Measurements from ENCODE around the gene CALML6. TPM values are rescaled to one million over a fixed set of nuclear protein-coding genes. Genes with fewer than 3 reads are reported as not detected.

Gene CALML6
- total RNA-seq, 2 donors from 2014 or later: 1.0 to 4.3 TPM

GRCh38 chr1:1899266-1899966 is 15.6 kb upstream of the CALML6 start:
- TF ChIP-seq CTCF (IDR thresholded peaks at IDR 0.05) (no peak), POLR2A (IDR thresholded peaks at IDR 0.05) (no peak)
- H3K36me3 ChIP-seq (replicated peaks in 1 of 2; ENCODE audit: insufficient read depth in 1 of 2, low read depth in 2 of 2): no peaks in the 10 kb centered on the region
- intact Hi-C loops (cut with DNase I): no loop called here
- H3K27ac ChIP-seq: no peak overlapping the region
- WGBS, 2 donors: 47 to 51% methylated on average over 5 to 16 of the region's 16 CpGs
- H3K9me3 ChIP-seq: no peaks in the 10 kb centered on the region
- H3K4me3 ChIP-seq: no peak overlapping the region
- ATAC-seq (no peak), DNase-seq (peak in 1 of 4 donors; percentile 30)
- H3K4me1 ChIP-seq: peaks cover 17% of the 10 kb centered on the region
- no peaks in the 10 kb centered on the region for H3K27me3 ChIP-seq

GRCh38 chr1:1899967-1900327 is 15.1 kb upstream of the CALML6 start:
- intact Hi-C loops (cut with DNase I): no loop called here
- ATAC-seq: no peak

GRCh38 chr1:1900883-1901640 is 14.0 kb upstream of the CALML6 start:
- no peak overlapping the region for H3K27ac ChIP-seq
- H3K4me3 ChIP-seq: no peak overlapping the region
- intact Hi-C loops (cut with DNase I): no loop called here
- no peaks in the 10 kb centered on the region for H3K36me3 ChIP-seq (replicated peaks in 1 of 2; ENCODE audit: insufficient read depth in 1 of 2, low read depth in 2 of 2)
- WGBS, 2 donors: 56 to 78% methylated on average over 7 to 13 of the region's 14 CpGs
- no peak for DNase-seq
- no peaks in the 10 kb centered on the region for H3K27me3 ChIP-seq
- peaks cover 12% of the 10 kb centered on the region for H3K4me1 ChIP-seq
- H3K9me3 ChIP-seq: no peaks in the 10 kb centered on the region
- TF ChIP-seq CTCF (IDR thresholded peaks at IDR 0.05): no peak
- TF ChIP-seq POLR2A (IDR thresholded peaks at IDR 0.05): no peak
- ATAC-seq: no peak

More at GRCh38 chr1:1899967-1900327, 15.1 kb upstream of the CALML6 start:
- no peak overlapping the region for H3K27ac ChIP-seq
- H3K36me3 ChIP-seq (replicated peaks in 1 of 2; ENCODE audit: insufficient read depth in 1 of 2, low read depth in 2 of 2): no peaks in the 10 kb centered on the region
- no peaks in the 10 kb centered on the region for H3K9me3 ChIP-seq
- H3K27me3 ChIP-seq: no peaks in the 10 kb centered on the region
- peaks cover 12% of the 10 kb centered on the region for H3K4me1 ChIP-seq
- no peak for TF ChIP-seq POLR2A (IDR thresholded peaks at IDR 0.05)
- TF ChIP-seq CTCF (IDR thresholded peaks at IDR 0.05): no peak
- DNase-seq: no peak
- no peak overlapping the region for H3K4me3 ChIP-seq
- 76 to 89% methylated on average over 9 of the region's 9 CpGs for WGBS, 2 donors

- ATAC-seq (no peak), DNase-seq (no peak)
- no peaks in the 10 kb centered on the region for H3K9me3 ChIP-seq
- intact Hi-C loops (cut with DNase I): no loop called here
- no peak overlapping the region for H3K27ac ChIP-seq
- no peaks in the 10 kb centered on the region for H3K27me3 ChIP-seq
- WGBS, 2 donors: 52 to 72% methylated on average over 5 to 13 of the region's 13 CpGs
- H3K4me3 ChIP-seq: no peak overlapping the region
- no peak for TF ChIP-seq POLR2A (IDR thresholded peaks at IDR 0.05)
- no peak for TF ChIP-seq CTCF (IDR thresholded peaks at IDR 0.05)
- peaks cover 17% of the 10 kb centered on the region for H3K4me1 ChIP-seq
- no peaks in the 10 kb centered on the region for H3K36me3 ChIP-seq (replicated peaks in 1 of 2; ENCODE audit: insufficient read depth in 1 of 2, low read depth in 2 of 2)
These were observed 13.3 kb upstream of the CALML6 start for GRCh38 chr1:1901641-1902294.

Measured in body of pancreas (tissue), 4 donors.